ENCODE data around the gene TRAP1.

- no peak for TF ChIP-seq ZNF274 (IDR thresholded peaks at IDR 0.05; ENCODE audit: low read depth, low read length)
- TF ChIP-seq YY1 (IDR thresholded peaks at IDR 0.05; ENCODE audit: insufficient read depth, insufficient read length) = no peak
These were observed 45.9 kb downstream of the TRAP1 start for GRCh38 chr16:3671424-3671823.
